NCI-H1694 (cell line): ENCODE measurements around the gene ZNF136.

Experiments
- DNase-seq: peaks from one replicate; lab custom pipeline; 2025; lab: John Stamatoyannopoulos, UW

The ZNF136 gene

GRCh38 chr19:12194827-12195731 lies 32.2 kb downstream of the ZNF136 start:
- no peak for DNase-seq

GRCh38 chr19:12198136-12198535 lies 35.2 kb downstream of the ZNF136 start:
- DNase-seq, result no peak

GRCh38 chr19:12199757-12200419 lies 37.0 kb downstream of the ZNF136 start:
- no peak for DNase-seq

- DNase-seq, result no peak
These were observed 39.4 kb downstream of the ZNF136 start for GRCh38 chr19:12202250-12202649.

- no peak for DNase-seq
These were observed 42.4 kb downstream of the ZNF136 start for GRCh38 chr19:12205296-12205695.

GRCh38 chr19:12208221-12208620 lies 45.3 kb downstream of the ZNF136 start:
- no peak for DNase-seq

GRCh38 chr19:12217332-12217731 lies 54.4 kb downstream of the ZNF136 start:
- DNase-seq, result no peak

GRCh38 chr19:12222980-12223630 lies 60.2 kb downstream of the ZNF136 start:
- no peak for DNase-seq

- no peak for DNase-seq
These were observed 61.8 kb downstream of the ZNF136 start for GRCh38 chr19:12224676-12225075.

- DNase-seq, result no peak
These were observed 67.1 kb downstream of the ZNF136 start for GRCh38 chr19:12229990-12230389.

- DNase-seq, result no peak
These were observed 68.1 kb downstream of the ZNF136 start for GRCh38 chr19:12230751-12231733.

GRCh38 chr19:12232961-12233360 lies 70.1 kb downstream of the ZNF136 start:
- no peak for DNase-seq

GRCh38 chr19:12237143-12237839 lies 74.4 kb downstream of the ZNF136 start:
- no peak for DNase-seq
